Gastroesophageal sphincter (tissue), 3 donors: ENCODE data around the gene DPF3.

Experiments
- EP300 ChIP-seq: sonication (generic); formaldehyde crosslinking; IDR thresholded peaks from one replicate; pipeline ENCODE4 v1.6.1; 2017; ENCODE audit warnings: antibody characterized with exemption, mild to moderate bottlenecking
- POLR2A ChIP-seq, 2 donors: fragments of 450-650 bp; IDR thresholded peaks; one replicate each; pipeline ENCODE4 v1.6.1; 2017; ENCODE audit warnings: antibody characterized with exemption in 2 of 2, mild to moderate bottlenecking in 2 of 2, moderate library complexity in 1 of 2
- POLR2AphosphoS5 ChIP-seq: sonication (generic); formaldehyde crosslinking; IDR thresholded peaks from one replicate; pipeline ENCODE4 v1.6.1; 2017; ENCODE audit warnings: antibody characterized with exemption
- TF ChIP-seq, protein P1 (sequence below), 4 experiments: fragments of 200-600 bp in 2 of 4; fragments of 450-650 bp in 2 of 4; sonication (generic) in 1 of 4; IDR thresholded peaks; one replicate each; pipeline ENCODE4 v1.5.1; 2017 to 2019; ENCODE audit warnings: antibody characterized with exemption in 4 of 4, mild to moderate bottlenecking in 2 of 4, moderate library complexity in 2 of 4

DNA sequence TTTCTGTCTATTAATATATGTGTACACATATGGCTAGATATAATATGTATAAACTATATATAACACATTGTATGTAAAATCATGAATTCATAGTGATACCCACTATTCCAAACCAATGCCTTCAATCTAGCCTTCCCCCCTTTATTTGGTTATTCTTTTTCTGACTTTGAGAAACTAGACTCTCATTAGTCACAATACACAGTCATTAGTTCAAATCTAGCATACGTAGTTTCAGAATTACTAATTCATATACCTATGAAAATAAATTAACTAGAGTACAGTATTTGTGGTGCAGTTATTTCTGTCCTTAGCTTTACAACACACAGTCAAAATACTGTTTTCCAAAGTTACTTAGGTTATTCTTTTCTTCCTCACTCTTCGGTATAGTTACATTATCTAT is 268.2 kb downstream of the DPF3 start:
- TF ChIP-seq, protein P1, sequence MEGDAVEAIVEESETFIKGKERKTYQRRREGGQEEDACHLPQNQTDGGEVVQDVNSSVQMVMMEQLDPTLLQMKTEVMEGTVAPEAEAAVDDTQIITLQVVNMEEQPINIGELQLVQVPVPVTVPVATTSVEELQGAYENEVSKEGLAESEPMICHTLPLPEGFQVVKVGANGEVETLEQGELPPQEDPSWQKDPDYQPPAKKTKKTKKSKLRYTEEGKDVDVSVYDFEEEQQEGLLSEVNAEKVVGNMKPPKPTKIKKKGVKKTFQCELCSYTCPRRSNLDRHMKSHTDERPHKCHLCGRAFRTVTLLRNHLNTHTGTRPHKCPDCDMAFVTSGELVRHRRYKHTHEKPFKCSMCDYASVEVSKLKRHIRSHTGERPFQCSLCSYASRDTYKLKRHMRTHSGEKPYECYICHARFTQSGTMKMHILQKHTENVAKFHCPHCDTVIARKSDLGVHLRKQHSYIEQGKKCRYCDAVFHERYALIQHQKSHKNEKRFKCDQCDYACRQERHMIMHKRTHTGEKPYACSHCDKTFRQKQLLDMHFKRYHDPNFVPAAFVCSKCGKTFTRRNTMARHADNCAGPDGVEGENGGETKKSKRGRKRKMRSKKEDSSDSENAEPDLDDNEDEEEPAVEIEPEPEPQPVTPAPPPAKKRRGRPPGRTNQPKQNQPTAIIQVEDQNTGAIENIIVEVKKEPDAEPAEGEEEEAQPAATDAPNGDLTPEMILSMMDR (IDR thresholded peaks at IDR 0.05), result no peak
- TF ChIP-seq POLR2A (IDR thresholded peaks at IDR 0.05) (no peak), POLR2AphosphoS5 (no peak), EP300 (no peak)
